ENCODE measurements around the gene POU2F1.

POU2F1 gene

GRCh38 chr1:167431261-167431908 is 210.7 kb downstream of the POU2F1 start:
- H3K4me3 ChIP-seq: no peak overlapping the region
- H3K36me3 ChIP-seq (ENCODE audit: insufficient read depth, low read length): no peaks in the 10 kb centered on the region
- no peak for TF ChIP-seq POLR2AphosphoS5 (IDR thresholded peaks at IDR 0.05; ENCODE audit: borderline replicate concordance, low read depth, low read length)
- no peak overlapping the region for H3K27ac ChIP-seq
- no peaks in the 10 kb centered on the region for H3K9me3 ChIP-seq (ENCODE audit: low read depth, low read length)
- no peak for DNase-seq (ENCODE audit: low read depth, low spot score)
- no peak overlapping the region for H3K9ac ChIP-seq (ENCODE audit: insufficient read length)

GRCh38 chr1:167431909-167432650 is 211.4 kb downstream of the POU2F1 start:
- TF ChIP-seq FOXP2 (optimal IDR thresholded peaks at IDR 0.05; ENCODE audit: control extremely low read depth, extremely low read length, insufficient read depth): no peak

GRCh38 chr1:167432780-167433179 is 212.1 kb downstream of the POU2F1 start:
- no peak for TF ChIP-seq EZH2 (IDR thresholded peaks at IDR 0.05)
- Histone ChIP-seq H3K36me3 (ENCODE audit: insufficient read depth, low read length) (no peaks in the 10 kb centered on the region), H3K27ac (no peak overlapping the region), H3K9ac (ENCODE audit: insufficient read length) (no peak overlapping the region), H3K4me3 (no peak overlapping the region), H3K9me3 (ENCODE audit: low read depth, low read length) (no peaks in the 10 kb centered on the region)
- DNase-seq (ENCODE audit: low read depth, low spot score): no peak

More at GRCh38 chr1:167431909-167432650, 211.4 kb downstream of the POU2F1 start:
- no peaks in the 10 kb centered on the region for H3K36me3 ChIP-seq (ENCODE audit: insufficient read depth, low read length)
- no peak overlapping the region for H3K4me3 ChIP-seq
- H3K9ac ChIP-seq (ENCODE audit: insufficient read length): no peak overlapping the region
- DNase-seq (ENCODE audit: low read depth, low spot score): no peak
- no peak overlapping the region for H3K27ac ChIP-seq
- no peaks in the 10 kb centered on the region for H3K9me3 ChIP-seq (ENCODE audit: low read depth, low read length)

GRCh38 chr1:167433884-167434283 is 213.2 kb downstream of the POU2F1 start:
- Histone ChIP-seq H3K27ac (no peak overlapping the region), H3K36me3 (ENCODE audit: insufficient read depth, low read length) (no peaks in the 10 kb centered on the region), H3K4me3 (no peak overlapping the region), H3K9ac (ENCODE audit: insufficient read length) (no peak overlapping the region), H3K9me3 (ENCODE audit: low read depth, low read length) (no peaks in the 10 kb centered on the region)
- no peak for TF ChIP-seq FOXP2 (optimal IDR thresholded peaks at IDR 0.05; ENCODE audit: control extremely low read depth, extremely low read length, insufficient read depth)
- TF ChIP-seq EZH2 (IDR thresholded peaks at IDR 0.05): no peak
- no peak for TF ChIP-seq POLR2AphosphoS5 (IDR thresholded peaks at IDR 0.05; ENCODE audit: borderline replicate concordance, low read depth, low read length)
- no peak for DNase-seq (ENCODE audit: low read depth, low spot score)

GRCh38 chr1:167434306-167434705 is 213.6 kb downstream of the POU2F1 start:
- DNase-seq (ENCODE audit: low read depth, low spot score): no peak
- Histone ChIP-seq H3K4me3 (no peak overlapping the region), H3K9me3 (ENCODE audit: low read depth, low read length) (no peaks in the 10 kb centered on the region), H3K9ac (ENCODE audit: insufficient read length) (no peak overlapping the region), H3K27ac (no peak overlapping the region), H3K36me3 (ENCODE audit: insufficient read depth, low read length) (no peaks in the 10 kb centered on the region)
- TF ChIP-seq POLR2AphosphoS5 (IDR thresholded peaks at IDR 0.05; ENCODE audit: borderline replicate concordance, low read depth, low read length): no peak
- no peak for TF ChIP-seq EZH2 (IDR thresholded peaks at IDR 0.05)
- TF ChIP-seq FOXP2 (optimal IDR thresholded peaks at IDR 0.05; ENCODE audit: control extremely low read depth, extremely low read length, insufficient read depth): no peak

- no peak for DNase-seq (ENCODE audit: low read depth, low spot score)
- H3K36me3 ChIP-seq (ENCODE audit: insufficient read depth, low read length): no peaks in the 10 kb centered on the region
- TF ChIP-seq EZH2 (IDR thresholded peaks at IDR 0.05) (no peak), FOXP2 (optimal IDR thresholded peaks at IDR 0.05; ENCODE audit: control extremely low read depth, extremely low read length, insufficient read depth) (no peak), POLR2AphosphoS5 (IDR thresholded peaks at IDR 0.05; ENCODE audit: borderline replicate concordance, low read depth, low read length) (no peak)
- no peaks in the 10 kb centered on the region for H3K9me3 ChIP-seq (ENCODE audit: low read depth, low read length)
- no peak overlapping the region for H3K4me3 ChIP-seq
- no peak overlapping the region for H3K27ac ChIP-seq
- H3K9ac ChIP-seq (ENCODE audit: insufficient read length): no peak overlapping the region
Observed at GRCh38 chr1:167435484-167435883, 214.8 kb downstream of the POU2F1 start.

- no peak overlapping the region for H3K9ac ChIP-seq (ENCODE audit: insufficient read length)
- no peak overlapping the region for H3K27ac ChIP-seq
- no peak for DNase-seq (ENCODE audit: low read depth, low spot score)
- no peaks in the 10 kb centered on the region for H3K9me3 ChIP-seq (ENCODE audit: low read depth, low read length)
- H3K4me3 ChIP-seq: peak overlapping the region; percentile 84
- no peaks in the 10 kb centered on the region for H3K36me3 ChIP-seq (ENCODE audit: insufficient read depth, low read length)
- no peak for TF ChIP-seq FOXP2 (optimal IDR thresholded peaks at IDR 0.05; ENCODE audit: control extremely low read depth, extremely low read length, insufficient read depth)
- no peak for TF ChIP-seq EZH2 (IDR thresholded peaks at IDR 0.05)
- no peak for TF ChIP-seq POLR2AphosphoS5 (IDR thresholded peaks at IDR 0.05; ENCODE audit: borderline replicate concordance, low read depth, low read length)
Observed at GRCh38 chr1:167438171-167439138, 217.8 kb downstream of the POU2F1 start.

- Histone ChIP-seq H3K36me3 (ENCODE audit: insufficient read depth, low read length) (no peaks in the 10 kb centered on the region), H3K27ac (no peak overlapping the region), H3K9me3 (ENCODE audit: low read depth, low read length) (no peaks in the 10 kb centered on the region), H3K4me3 (peak overlapping the region; percentile 84), H3K9ac (ENCODE audit: insufficient read length) (peak overlapping the region; percentile 60)
- no peak for TF ChIP-seq EZH2 (IDR thresholded peaks at IDR 0.05)
- TF ChIP-seq FOXP2 (optimal IDR thresholded peaks at IDR 0.05; ENCODE audit: control extremely low read depth, extremely low read length, insufficient read depth): no peak
- TF ChIP-seq POLR2AphosphoS5 (IDR thresholded peaks at IDR 0.05; ENCODE audit: borderline replicate concordance, low read depth, low read length): no peak; the same call in 1 of the 2 replicates
- no peak for DNase-seq (ENCODE audit: low read depth, low spot score)
Observed at GRCh38 chr1:167439301-167439988, 218.8 kb downstream of the POU2F1 start.

All from SK-N-MC (cell line).